Left ventricle myocardium inferior (tissue), 1 donor: ENCODE data around the gene MCC. TPM values are rescaled to one million over a fixed set of nuclear protein-coding genes. Genes with fewer than 3 reads are reported as not detected.

Experiments
- DNase-seq: peaks from one replicate; pipeline ENCODE4 v3.0.0-alpha.2; 2020
- H3K27ac ChIP-seq: fragments of 200-600 bp; replicated peaks from 2 replicates; pipeline ENCODE4 v1.8.0; 2021
- H3K27me3 ChIP-seq: fragments of 200-600 bp; 2 replicates; pipeline ENCODE4 v1.8.0; 2021; ENCODE audit warnings: low read depth
- H3K36me3 ChIP-seq: fragments of 200-600 bp; 2 replicates; pipeline ENCODE4 v1.8.0; 2021
- H3K4me1 ChIP-seq: fragments of 200-600 bp; 2 replicates; pipeline ENCODE4 v1.8.0; 2021
- H3K4me3 ChIP-seq: fragments of 200-600 bp; 2 replicates; pipeline ENCODE4 v1.8.0; 2021; ENCODE audit warnings: mild to moderate bottlenecking, moderate library complexity
- H3K9me3 ChIP-seq: fragments of 200-600 bp; replicated peaks from 2 replicates; pipeline ENCODE4 v1.8.0; 2021
- intact Hi-C: fragments of 100-400 bp; cut with micrococcal nuclease; formaldehyde crosslinking; loops from one replicate; pipeline ENCODE4 v1.11.0; 2022
- total RNA-seq: library from RNA; stranded (reverse); fragmentation: NEBNext Ultra II Directional; extraction: Animal tissue kit (Norgen Biotek cat#: 25700); gene quantifications from one replicate; pipeline ENCODE4 v1.2.1, GENCODE V29; 2021
- TF ChIP-seq, protein P1 (sequence below): fragments of 200-600 bp; IDR thresholded peaks from 2 replicates; pipeline ENCODE4 v1.8.0; 2021; ENCODE audit warnings: antibody characterized with exemption, mild to moderate bottlenecking, borderline replicate concordance
- donor health status: DM: no; HTN: yes; CAD: no; lungs with severe emphysema.

The MCC gene
- total RNA-seq, 1 donor from 2014 or later = 31.6 TPM

DNA sequence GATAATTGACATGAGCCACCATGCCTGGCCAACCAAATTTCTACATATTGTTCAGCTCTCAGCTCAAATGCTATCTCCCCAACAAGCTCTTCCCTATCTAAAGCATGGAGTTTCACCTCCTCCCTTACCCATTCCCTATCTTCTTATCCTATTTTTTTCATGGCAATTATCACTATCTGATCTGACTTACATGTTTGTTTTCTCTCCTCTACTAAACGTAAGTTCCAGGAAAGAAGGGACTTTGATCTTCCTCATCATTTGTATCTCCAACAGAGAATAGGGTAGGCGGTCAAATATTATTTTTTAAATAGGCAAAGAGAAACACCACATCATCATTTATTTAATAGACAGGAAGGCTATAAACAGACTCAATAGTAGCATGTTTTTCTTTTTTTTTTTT lies 381.4 kb downstream of the MCC start:
- no peak for DNase-seq
- no peaks in the 10 kb centered on the region for H3K9me3 ChIP-seq
- peaks cover 15% of the 10 kb centered on the region for H3K36me3 ChIP-seq
- no peak overlapping the region for H3K27ac ChIP-seq
- H3K4me1 ChIP-seq = peaks cover 41% of the 10 kb centered on the region
- no peaks in the 10 kb centered on the region for H3K27me3 ChIP-seq
- intact Hi-C loops = no loop called here
- TF ChIP-seq, protein P1, sequence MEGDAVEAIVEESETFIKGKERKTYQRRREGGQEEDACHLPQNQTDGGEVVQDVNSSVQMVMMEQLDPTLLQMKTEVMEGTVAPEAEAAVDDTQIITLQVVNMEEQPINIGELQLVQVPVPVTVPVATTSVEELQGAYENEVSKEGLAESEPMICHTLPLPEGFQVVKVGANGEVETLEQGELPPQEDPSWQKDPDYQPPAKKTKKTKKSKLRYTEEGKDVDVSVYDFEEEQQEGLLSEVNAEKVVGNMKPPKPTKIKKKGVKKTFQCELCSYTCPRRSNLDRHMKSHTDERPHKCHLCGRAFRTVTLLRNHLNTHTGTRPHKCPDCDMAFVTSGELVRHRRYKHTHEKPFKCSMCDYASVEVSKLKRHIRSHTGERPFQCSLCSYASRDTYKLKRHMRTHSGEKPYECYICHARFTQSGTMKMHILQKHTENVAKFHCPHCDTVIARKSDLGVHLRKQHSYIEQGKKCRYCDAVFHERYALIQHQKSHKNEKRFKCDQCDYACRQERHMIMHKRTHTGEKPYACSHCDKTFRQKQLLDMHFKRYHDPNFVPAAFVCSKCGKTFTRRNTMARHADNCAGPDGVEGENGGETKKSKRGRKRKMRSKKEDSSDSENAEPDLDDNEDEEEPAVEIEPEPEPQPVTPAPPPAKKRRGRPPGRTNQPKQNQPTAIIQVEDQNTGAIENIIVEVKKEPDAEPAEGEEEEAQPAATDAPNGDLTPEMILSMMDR = no peak
- no peak overlapping the region for H3K4me3 ChIP-seq

DNA sequence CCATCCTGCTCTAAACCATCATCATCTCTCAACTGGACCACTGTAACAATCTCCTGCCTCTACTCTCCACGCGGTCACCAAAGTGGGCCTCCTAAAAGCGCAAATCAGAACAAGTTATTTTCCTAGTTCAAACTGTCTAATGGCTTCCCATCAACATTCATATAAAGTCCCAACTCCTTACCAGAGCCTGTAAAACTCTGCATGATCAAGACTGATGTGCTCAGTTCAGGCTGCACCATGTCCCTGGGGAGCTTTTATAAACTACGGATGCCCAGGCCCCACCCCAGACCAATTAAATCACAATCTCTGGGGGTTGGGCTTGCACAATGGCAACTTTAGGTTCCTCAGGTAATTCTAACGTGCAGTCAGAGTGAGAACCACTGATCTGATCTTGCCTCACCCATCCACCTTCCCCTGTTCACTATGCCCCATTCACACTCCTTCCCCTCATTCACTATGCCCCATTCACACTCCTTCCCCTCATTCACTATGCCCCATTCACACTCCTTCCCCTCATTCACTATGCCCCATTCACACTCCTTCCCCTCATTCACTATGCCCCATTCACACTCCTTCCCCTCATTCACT lies 382.5 kb downstream of the MCC start:
- H3K4me1 ChIP-seq = peaks cover 45% of the 10 kb centered on the region
- TF ChIP-seq, protein P1 = no peak
- H3K4me3 ChIP-seq = no peak overlapping the region
- DNase-seq = no peak
- H3K9me3 ChIP-seq = no peaks in the 10 kb centered on the region
- H3K36me3 ChIP-seq = peaks cover 23% of the 10 kb centered on the region
- H3K27ac ChIP-seq = no peak overlapping the region
- intact Hi-C loops = no loop called here
- H3K27me3 ChIP-seq = no peaks in the 10 kb centered on the region

DNA sequence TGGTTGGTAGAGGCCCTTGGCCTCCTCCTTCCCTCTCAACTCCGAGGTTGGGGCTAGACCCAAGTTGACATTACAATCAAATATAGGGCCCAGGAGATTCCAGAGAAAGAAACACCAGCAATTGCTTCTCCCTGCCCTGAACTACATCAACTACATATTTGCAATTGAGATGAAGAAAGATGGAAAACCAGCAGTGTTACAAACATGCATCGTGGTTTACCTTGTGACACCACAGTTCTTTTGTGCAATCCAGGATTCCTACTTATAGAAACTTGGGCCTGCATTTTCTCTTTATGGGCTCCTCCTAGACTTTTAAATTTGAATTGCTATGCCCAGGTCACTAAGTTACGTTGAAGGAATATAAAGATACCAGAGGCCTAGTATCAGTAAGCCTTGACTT lies 384.9 kb downstream of the MCC start:
- TF ChIP-seq, protein P1 = no peak
- peaks cover 46% of the 10 kb centered on the region for H3K4me1 ChIP-seq
- no peak overlapping the region for H3K27ac ChIP-seq
- intact Hi-C loops = no loop called here
- DNase-seq = no peak
- no peaks in the 10 kb centered on the region for H3K27me3 ChIP-seq
- H3K9me3 ChIP-seq = no peaks in the 10 kb centered on the region
- H3K36me3 ChIP-seq = peaks cover 38% of the 10 kb centered on the region
- no peak overlapping the region for H3K4me3 ChIP-seq

DNA sequence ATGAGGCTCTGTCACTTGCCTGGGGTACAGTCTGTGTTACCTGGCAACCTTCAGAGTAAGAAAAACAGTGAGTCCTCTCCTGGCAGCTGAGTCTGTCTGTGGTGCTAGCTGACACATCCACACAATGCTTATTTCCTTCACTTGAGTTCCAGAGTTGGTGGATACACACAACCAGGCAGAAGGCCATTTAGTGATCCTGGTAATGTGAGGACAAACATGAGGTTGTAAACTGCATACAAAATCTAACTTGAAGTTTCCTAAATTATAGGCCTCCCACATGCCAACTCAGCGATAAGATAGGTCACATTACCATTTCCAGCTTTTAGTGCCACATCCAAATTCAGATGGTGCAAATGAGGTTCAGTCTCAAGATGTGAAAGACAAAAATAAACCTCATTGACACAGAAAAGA lies 386.1 kb downstream of the MCC start:
- intact Hi-C loops = no loop called here
- H3K27me3 ChIP-seq = no peaks in the 10 kb centered on the region
- no peaks in the 10 kb centered on the region for H3K9me3 ChIP-seq
- no peak for DNase-seq
- no peak overlapping the region for H3K4me3 ChIP-seq
- peak overlapping the region; percentile 44 for H3K27ac ChIP-seq
- H3K4me1 ChIP-seq = peaks cover 37% of the 10 kb centered on the region
- peaks cover 48% of the 10 kb centered on the region for H3K36me3 ChIP-seq
- TF ChIP-seq, protein P1 = no peak

DNA sequence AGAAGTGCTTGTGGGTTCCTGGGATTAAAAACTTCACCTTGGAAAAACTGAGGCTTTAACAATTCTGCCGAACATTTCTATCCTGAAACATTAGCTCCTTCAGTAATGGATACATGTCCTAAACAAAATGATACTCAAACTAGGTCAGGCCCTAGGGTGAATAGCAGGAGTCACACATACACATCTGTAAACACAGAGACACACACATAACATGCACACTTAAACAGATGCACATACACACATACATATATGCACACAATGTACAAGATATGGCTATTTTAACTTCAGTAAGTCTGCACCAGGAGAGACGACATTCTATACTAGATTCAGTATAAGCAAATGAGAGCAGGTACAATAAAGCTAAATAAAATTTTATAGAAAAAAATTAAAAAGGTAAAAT lies 387.3 kb downstream of the MCC start:
- Histone ChIP-seq H3K27ac (no peak overlapping the region), H3K9me3 (no peaks in the 10 kb centered on the region), H3K36me3 (peaks cover 57% of the 10 kb centered on the region), H3K27me3 (no peaks in the 10 kb centered on the region), H3K4me3 (no peak overlapping the region), H3K4me1 (peaks cover 42% of the 10 kb centered on the region)
- DNase-seq = no peak
- TF ChIP-seq, protein P1 = no peak
- intact Hi-C loops = no loop called here
